Lung (tissue), 12 donors: ENCODE results near the gene TMEM117. TPM values are rescaled to one million over a fixed set of nuclear protein-coding genes. Genes with fewer than 3 reads are reported as not detected.

ENCODE experiments used
- ATAC-seq: fragments of 200-7000 bp; cut with Tn5 transposase; one replicate; pipeline ENCODE4 v1.9.1; 2020; ENCODE audit warnings: moderate number of reproducible peaks; ENCODE audit not compliant: insufficient read depth, low FRiP score
- DNase-seq, 3 donors: peaks; one replicate each; pipeline ENCODE4 v3.0.0-alpha.2; 2013 to 2017
- H3K27ac ChIP-seq, 2 donors: one replicate each; pipeline ENCODE4 v1.5.1; 2013; ENCODE audit warnings: mild to moderate bottlenecking in 2 of 2, moderate library complexity in 2 of 2, control low read depth in 1 of 2, inconsistent platforms in 1 of 2, low read depth in 1 of 2, low read length in 1 of 2
- H3K27me3 ChIP-seq, 3 donors: one replicate each; pipeline ENCODE4 v1.5.1; 2013; ENCODE audit warnings: low read length in 2 of 3; ENCODE audit not compliant: control insufficient read depth in 3 of 3, insufficient read depth in 3 of 3
- H3K36me3 ChIP-seq, 4 donors: one replicate each; pipeline ENCODE4 v1.5.1; 2013; ENCODE audit warnings: low read length in 4 of 4, mild to moderate bottlenecking in 1 of 4, moderate library complexity in 1 of 4; ENCODE audit not compliant: control insufficient read depth in 4 of 4, insufficient read depth in 4 of 4
- H3K4me1 ChIP-seq, 5 donors: one replicate each; pipeline ENCODE4 v1.5.1; 2013; ENCODE audit warnings: low read length in 5 of 5, mild to moderate bottlenecking in 2 of 5, moderate library complexity in 1 of 5; ENCODE audit not compliant: control insufficient read depth in 5 of 5, insufficient read depth in 5 of 5
- H3K4me3 ChIP-seq: one replicate; pipeline ENCODE4 v1.5.1; 2013; ENCODE audit warnings: mild to moderate bottlenecking, control low read depth, moderate library complexity
- H3K9ac ChIP-seq, 2 donors: one replicate each; pipeline ENCODE4 v1.5.1; 2013; ENCODE audit warnings: low read length in 2 of 2, control low read depth in 1 of 2; ENCODE audit not compliant: insufficient read depth in 1 of 2
- H3K9me3 ChIP-seq, 4 donors: one replicate each; pipeline ENCODE4 v1.5.1; 2013; ENCODE audit warnings: low read length in 3 of 4, mild to moderate bottlenecking in 1 of 4, moderate library complexity in 1 of 4; ENCODE audit not compliant: control insufficient read depth in 4 of 4, insufficient read depth in 3 of 4
- CTCF ChIP-seq: IDR thresholded peaks from 2 replicates; pipeline ENCODE4 v1.5.1; 2012; ENCODE audit warnings: mild to moderate bottlenecking; ENCODE audit errors: control extremely low read depth, extremely low read depth
- WGBS, 2 donors: extraction: QIAGEN DNeasy Blood & Tissue Kit; methylation state at CpG; one replicate each; pipeline ENCODE4 v1.1.7; 2013; 5-methylcytosine and 5-hydroxymethylcytosine counted together
- polyA plus RNA-seq, 2 donors: library from polyadenylated mRNA; stranded (reverse); fragments of 200-250 nt; gene quantifications; one replicate each; pipeline ENCODE4 v1.2.1, GENCODE V29; 2013
- total RNA-seq, 2 donors: library from RNA; depleted of rRNA in 1 of 2; stranded (reverse); fragments of >200 nt in 1 of 2; gene quantifications; one replicate each; pipeline ENCODE4 v1.2.1, GENCODE V29; 2014 to 2021
- donor health status: control.
- donor health status: control.
- donor health status: Bipolar disorder and iron deficiency.
- donor health status: healthy.
- donor health status: DM: yes; HTN: yes; CAD: no.

TMEM117 gene
- total and polyA plus RNA-seq, 4 donors: 1.2 to 6.1 (median 2.3) TPM

DNA sequence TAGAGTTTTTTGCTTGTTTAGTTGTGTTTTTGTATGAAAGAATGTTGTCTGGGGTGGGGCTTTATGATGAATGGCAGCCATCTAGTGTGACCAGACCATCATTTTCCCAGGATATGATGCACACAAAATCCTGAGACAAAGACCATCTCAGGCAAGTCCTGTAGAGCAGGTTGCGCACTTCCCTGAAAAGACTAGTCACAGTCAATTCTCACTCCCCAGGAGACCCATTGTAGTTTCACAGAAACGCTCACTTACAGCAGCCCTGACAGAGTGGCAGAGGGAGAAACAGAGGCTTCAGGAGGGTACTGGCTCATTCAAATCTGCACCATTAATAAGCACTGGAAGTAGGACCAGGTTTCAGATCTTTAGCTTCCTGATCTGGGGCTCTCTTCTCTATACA is 183.2 kb downstream of the TMEM117 start:
- no peaks in the 10 kb centered on the region for H3K4me1 ChIP-seq
- ATAC-seq (no peak), DNase-seq (no peak)
- no peak overlapping the region for H3K4me3 ChIP-seq
- H3K9me3 ChIP-seq: no peaks in the 10 kb centered on the region
- H3K9ac ChIP-seq: no peak overlapping the region
- H3K27me3 ChIP-seq: no peaks in the 10 kb centered on the region
- 81 to 92% methylated on average over 2 of the region's 2 CpGs for WGBS, 2 donors
- TF ChIP-seq CTCF: no peak
- no peaks in the 10 kb centered on the region for H3K36me3 ChIP-seq
- no peak overlapping the region for H3K27ac ChIP-seq

- Histone ChIP-seq H3K4me1 (no peaks in the 10 kb centered on the region), H3K9ac (no peak overlapping the region), H3K27ac (no peak overlapping the region), H3K27me3 (no peaks in the 10 kb centered on the region), H3K36me3 (no peaks in the 10 kb centered on the region), H3K4me3 (no peak overlapping the region), H3K9me3 (no peaks in the 10 kb centered on the region)
- DNase-seq: no peak
- 91 to 93% methylated on average over 1 of the region's 1 CpG for WGBS, 2 donors
- TF ChIP-seq CTCF: no peak
- ATAC-seq: no peak
Observed at GRCh38 chr12:44020555-44020954, 184.7 kb downstream of the TMEM117 start.

DNA sequence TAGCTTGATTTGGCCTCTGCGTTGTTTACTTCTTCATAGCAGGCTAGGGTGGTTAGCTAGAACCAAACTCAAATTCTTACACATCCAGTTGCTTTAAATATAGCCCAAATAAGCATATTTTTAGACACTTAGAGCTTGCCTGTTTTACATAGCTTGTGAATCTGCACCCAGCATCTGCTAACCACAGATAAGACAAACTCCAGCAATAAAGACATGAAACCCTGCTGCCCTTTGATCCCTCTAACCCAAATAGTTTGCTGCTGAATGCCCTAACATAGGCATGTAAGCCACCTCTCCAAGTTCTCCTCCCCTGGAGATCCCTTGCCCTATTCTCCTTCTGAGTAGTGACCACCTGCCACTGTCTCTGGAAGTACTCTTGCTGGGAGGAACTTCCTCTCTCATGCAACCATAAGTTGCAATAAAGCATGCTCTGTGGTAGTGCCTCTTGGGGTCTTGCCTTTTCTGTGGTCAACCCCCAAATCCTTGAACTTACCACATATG is 185.6 kb downstream of the TMEM117 start:
- Histone ChIP-seq H3K4me1 (no peaks in the 10 kb centered on the region), H3K9ac (no peak overlapping the region), H3K27ac (no peak overlapping the region), H3K27me3 (no peaks in the 10 kb centered on the region), H3K36me3 (no peaks in the 10 kb centered on the region), H3K4me3 (no peak overlapping the region), H3K9me3 (no peaks in the 10 kb centered on the region)
- 93 to 94% methylated on average over 1 of the region's 1 CpG for WGBS, 2 donors
- DNase-seq (no peak), ATAC-seq (no peak)
- TF ChIP-seq CTCF: no peak

- DNase-seq (no peak), ATAC-seq (no peak)
- H3K4me3 ChIP-seq: no peak overlapping the region
- no peaks in the 10 kb centered on the region for H3K36me3 ChIP-seq
- no peak for TF ChIP-seq CTCF
- H3K9ac ChIP-seq: no peak overlapping the region
- no peaks in the 10 kb centered on the region for H3K4me1 ChIP-seq
- H3K9me3 ChIP-seq: peaks cover 0 to 2% (median 0%) of the 10 kb centered on the region in 4 donors
- WGBS, 2 donors: 82 to 86% methylated on average over 3 of the region's 3 CpGs
- no peak overlapping the region for H3K27ac ChIP-seq
- no peaks in the 10 kb centered on the region for H3K27me3 ChIP-seq
Observed at GRCh38 chr12:44025499-44025898, 189.6 kb downstream of the TMEM117 start.
